ENCODE results near the gene MIAT. TPM values are rescaled to one million over a fixed set of nuclear protein-coding genes. Genes with fewer than 3 reads are reported as not detected.

Gene MIAT
- total and polyA plus RNA-seq, 2 of the 8 experiments (the other 6 are each of a cell fraction or from before 2014, with no cell fraction given): 27.6 to 36.0 TPM

DNA sequence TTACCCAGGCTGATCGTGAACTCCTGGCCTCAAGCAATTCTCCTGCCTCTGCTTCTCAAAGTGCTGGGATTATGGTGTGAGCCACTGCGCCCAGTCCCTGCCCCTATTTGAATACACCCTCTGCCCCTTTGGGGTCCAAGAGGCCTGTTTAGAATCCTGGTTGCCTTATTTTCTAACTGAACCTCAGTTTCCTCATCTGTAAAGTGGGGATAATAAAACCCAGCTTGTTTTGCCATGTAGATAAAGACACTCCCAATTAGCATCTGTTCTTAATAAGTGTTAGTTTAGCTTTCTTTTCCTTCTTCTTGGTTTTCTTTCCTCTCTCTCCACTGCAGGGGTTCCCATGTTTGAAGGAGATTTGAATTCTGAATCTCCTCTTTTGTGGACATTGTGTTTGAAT, 4.8 kb downstream of the MIAT start:
- Histone ChIP-seq H2BK120ac (replicated peaks; ENCODE audit: low read depth, low read length) (no peak overlapping the region), H3K18ac (ENCODE audit: extremely low read depth, low read length) (no peak overlapping the region), H3K27ac (ENCODE audit: low read depth, low read length) (no peak overlapping the region), H3K36me3 (ENCODE audit: control insufficient read depth in 2 of 4, insufficient read depth in 4 of 4, low read length in 3 of 4) (peaks cover 13 to 27% (median 21%) of the 10 kb centered on the region in 4 experiments), H4K91ac (replicated peaks; ENCODE audit: insufficient read length, low read length) (no peak overlapping the region), H3K79me1 (ENCODE audit: low read depth, low read length) (peaks cover 10% of the 10 kb centered on the region; the same call in 1 of the 2 replicates), H2AK5ac (ENCODE audit: low read depth, low read length) (no peak overlapping the region), H3K4me3 (ENCODE audit: extremely low read depth in 1 of 4, insufficient read depth in 2 of 4, low read depth in 3 of 4, low read length in 4 of 4) (no peak overlapping the region), H3K4me1 (replicated peaks in 1 of 4; ENCODE audit: control insufficient read depth in 3 of 4, insufficient read depth in 4 of 4, low read length in 3 of 4) (peaks cover 8 to 21% (median 12%) of the 10 kb centered on the region in 4 experiments; a peak in 6 of 7 replicates), H3K9ac (replicated peaks in 1 of 4; ENCODE audit: extremely low read depth in 1 of 4, low read depth in 3 of 4, low read length in 3 of 4) (no peak overlapping the region), H2BK20ac (ENCODE audit: low read length) (peak overlapping the region; percentile 82; the same call in 1 of the 2 replicates), H3K23ac (ENCODE audit: insufficient read length) (no peak overlapping the region), H2BK5ac (ENCODE audit: low read depth, low read length) (no peak overlapping the region), H3K14ac (ENCODE audit: insufficient read length) (no peak overlapping the region), H3K79me2 (ENCODE audit: control insufficient read depth in 1 of 2, insufficient read depth in 2 of 2, low read length in 2 of 2) (peaks cover 0 to 47% of the 10 kb centered on the region in 2 experiments; a peak in 2 of 4 replicates), H2AFZ (ENCODE audit: low read length) (no peak overlapping the region), H3K23me2 (ENCODE audit: low read depth, low read length) (peaks cover 12% of the 10 kb centered on the region), H3K56ac (replicated peaks; ENCODE audit: insufficient read length, low read depth, low read length) (no peak overlapping the region), H4K20me1 (replicated peaks in 1 of 2; ENCODE audit: control insufficient read depth in 1 of 2, insufficient read depth in 2 of 2, low read length in 2 of 2) (no peaks in the 10 kb centered on the region), H3K4me2 (ENCODE audit: insufficient read depth in 1 of 2, low read depth in 2 of 2, low read length in 2 of 2) (no peak overlapping the region), H3K27me3 (replicated peaks in 1 of 4; ENCODE audit: control insufficient read depth in 3 of 4, extremely low read depth in 1 of 4, insufficient read depth in 3 of 4, low read length in 3 of 4) (no peaks in the 10 kb centered on the region; a peak in 1 of 7 replicates), H3K9me3 (ENCODE audit: insufficient read depth in 2 of 2, low read depth in 1 of 2, low read length in 1 of 2) (no peaks in the 10 kb centered on the region), H4K8ac (ENCODE audit: extremely low read depth, insufficient read depth, low read length) (no peak overlapping the region), H4K5ac (ENCODE audit: insufficient read length, low read depth, low read length) (no peak overlapping the region), H3K4ac (replicated peaks; ENCODE audit: insufficient read length, low read depth, low read length) (no peak overlapping the region), H2BK12ac (ENCODE audit: low read depth, low read length) (no peak overlapping the region), H2BK15ac (ENCODE audit: low read length) (no peak overlapping the region)
- FAIRE-seq: no peak
- POLR2A ChIA-PET (ENCODE audit: partially characterized antibody): interaction anchor here (1.0 to 7.9 kb wide), 6 partner anchors 10 to 159 kb away, joined by 3 to 43 read pairs (median 6); no protein-coding TSS in a partner anchor
- WGBS, 2 experiments (ENCODE audit: extremely low coverage in 1 of 2, insufficient coverage in 1 of 2, insufficient read length in 1 of 2, insufficient replicate concordance in 2 of 2, low coverage in 1 of 2, low lambda C conversion rate in 2 of 2, missing lambda C conversion rate in 1 of 2): 85% methylated on average over 2 of the region's 2 CpGs; no CpG with 5 or more reads in 1 of the 2 experiments
- peak; percentile 83; the same call in 1 of the 2 replicates for TF ChIP-seq KDM1A (IDR thresholded peaks at IDR 0.05; ENCODE audit: borderline replicate concordance, low read length)
- TF ChIP-seq RAD21 (IDR thresholded peaks at IDR 0.05 in 1 of 2, conservative IDR thresholded peaks at IDR 0.05 in 1 of 2; ENCODE audit: low read depth in 2 of 2, low read length in 2 of 2): no peak
- no peak for TF ChIP-seq CBX5 (IDR thresholded peaks at IDR 0.05; ENCODE audit: low read depth, low read length)
- CTCF ChIA-PET (ENCODE audit: partially characterized antibody): interaction anchor here (0.8 to 1.5 kb wide), 6 partner anchors 11 to 178 kb away, joined by 3 to 6 read pairs (median 3); partner anchors contain the start of genes HPS4 and SRRD
- no peak for DNase-seq (ENCODE audit: low read depth in 1 of 2, low spot score in 2 of 2)

Measured in H1 (cell line).